Uterus (tissue), 4 donors: ENCODE measurements around the gene RNF19B. TPM values are rescaled to one million over a fixed set of nuclear protein-coding genes. Genes with fewer than 3 reads are reported as not detected.

Experiments used
- DNase-seq, 2 donors: peaks; one replicate each; pipeline ENCODE4 v3.0.0-alpha.2; 2019 to 2020
- H3K27ac ChIP-seq, 2 donors: fragments of 200-600 bp; sonication (generic); 1 replicate in 1 of 2; 2 replicates in 1 of 2; pipeline ENCODE4 v1.5.1; 2016 to 2018
- H3K27me3 ChIP-seq, 2 donors: fragments of 200-600 bp; sonication (generic); one replicate each; pipeline ENCODE4 v1.5.1; 2018 to 2019; ENCODE audit warnings: control low read depth in 1 of 2
- H3K36me3 ChIP-seq, 2 donors: fragments of 200-600 bp; sonication (generic); one replicate each; pipeline ENCODE4 v1.5.1; 2019; ENCODE audit warnings: control low read depth in 1 of 2
- H3K4me1 ChIP-seq, 2 donors: fragments of 200-600 bp; sonication (generic); one replicate each; pipeline ENCODE4 v1.5.1; 2018 to 2019; ENCODE audit warnings: control low read depth in 1 of 2
- H3K4me3 ChIP-seq, 2 donors: fragments of 200-600 bp; sonication (generic); 1 replicate in 1 of 2; 2 replicates in 1 of 2; pipeline ENCODE4 v1.5.1; 2018 to 2019; ENCODE audit warnings: mild to moderate bottlenecking in 1 of 2
- H3K9me3 ChIP-seq, 2 donors: fragments of 200-600 bp; sonication (generic); one replicate each; pipeline ENCODE4 v1.5.1; 2019; ENCODE audit warnings: control low read depth in 1 of 2
- POLR2A ChIP-seq, 2 donors: fragments of 450-650 bp; IDR thresholded peaks; one replicate each; pipeline ENCODE4 v1.6.1; 2016; ENCODE audit warnings: antibody characterized with exemption in 2 of 2, mild to moderate bottlenecking in 1 of 2, moderate library complexity in 1 of 2
- intact Hi-C: fragments of 100-400 bp; cut with DNase I; formaldehyde crosslinking; loops from one replicate; pipeline ENCODE4 v1.15.1; 2023; ENCODE audit warnings: low total_unique reads
- total RNA-seq, 4 donors: library from RNA; depleted of rRNA in 3 of 4; stranded (reverse); fragments of >200 nt in 3 of 4; gene quantifications; one replicate each; pipeline versions ENCODE4 v1.1.0 to v1.2.4, GENCODE V29; 2014 to 2023
- TF ChIP-seq, protein P1 (sequence below), 4 experiments: fragments of 200-600 bp in 2 of 4; fragments of 450-650 bp in 2 of 4; sonication (generic) in 2 of 4; IDR thresholded peaks; one replicate each; pipeline ENCODE4 v1.5.1; 2016 to 2019; ENCODE audit warnings: antibody characterized with exemption in 4 of 4, mild to moderate bottlenecking in 2 of 4, moderate library complexity in 1 of 4
- donor health status: DM: yes; HTN: yes; CAD: no.

The RNF19B gene
- total RNA-seq, 4 donors from 2014 or later = 13.2 to 23.4 (median 17.4) TPM

DNA sequence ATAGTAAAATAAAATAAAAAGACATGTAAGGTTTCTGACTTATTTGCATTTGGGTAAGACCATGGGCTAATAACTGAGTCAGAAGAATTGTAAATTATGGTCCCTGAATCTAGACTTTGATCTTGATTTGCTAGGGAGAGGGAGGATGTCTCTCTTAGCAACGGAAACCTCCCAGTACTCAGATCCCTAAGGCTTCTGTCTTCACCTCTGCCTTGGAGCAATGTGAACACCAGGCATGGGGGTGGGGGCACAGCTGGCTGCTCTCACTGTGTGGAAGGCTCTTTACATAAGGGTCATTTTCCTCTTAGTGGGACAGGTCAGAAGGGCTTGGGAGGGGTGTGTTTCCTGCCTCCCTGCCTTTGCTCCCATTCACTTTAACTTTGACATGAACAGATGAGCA is 46.4 kb downstream of the RNF19B start:
- no peaks in the 10 kb centered on the region for H3K9me3 ChIP-seq
- H3K4me1 ChIP-seq = no peaks in the 10 kb centered on the region
- DNase-seq = no peak
- TF ChIP-seq, protein P1, sequence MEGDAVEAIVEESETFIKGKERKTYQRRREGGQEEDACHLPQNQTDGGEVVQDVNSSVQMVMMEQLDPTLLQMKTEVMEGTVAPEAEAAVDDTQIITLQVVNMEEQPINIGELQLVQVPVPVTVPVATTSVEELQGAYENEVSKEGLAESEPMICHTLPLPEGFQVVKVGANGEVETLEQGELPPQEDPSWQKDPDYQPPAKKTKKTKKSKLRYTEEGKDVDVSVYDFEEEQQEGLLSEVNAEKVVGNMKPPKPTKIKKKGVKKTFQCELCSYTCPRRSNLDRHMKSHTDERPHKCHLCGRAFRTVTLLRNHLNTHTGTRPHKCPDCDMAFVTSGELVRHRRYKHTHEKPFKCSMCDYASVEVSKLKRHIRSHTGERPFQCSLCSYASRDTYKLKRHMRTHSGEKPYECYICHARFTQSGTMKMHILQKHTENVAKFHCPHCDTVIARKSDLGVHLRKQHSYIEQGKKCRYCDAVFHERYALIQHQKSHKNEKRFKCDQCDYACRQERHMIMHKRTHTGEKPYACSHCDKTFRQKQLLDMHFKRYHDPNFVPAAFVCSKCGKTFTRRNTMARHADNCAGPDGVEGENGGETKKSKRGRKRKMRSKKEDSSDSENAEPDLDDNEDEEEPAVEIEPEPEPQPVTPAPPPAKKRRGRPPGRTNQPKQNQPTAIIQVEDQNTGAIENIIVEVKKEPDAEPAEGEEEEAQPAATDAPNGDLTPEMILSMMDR (IDR thresholded peaks at IDR 0.05) = no peak
- no peak for TF ChIP-seq POLR2A (IDR thresholded peaks at IDR 0.05)
- H3K27me3 ChIP-seq = no peaks in the 10 kb centered on the region
- intact Hi-C loops = no loop called here
- H3K36me3 ChIP-seq = no peaks in the 10 kb centered on the region
- H3K4me3 ChIP-seq = no peak overlapping the region
- H3K27ac ChIP-seq = no peak overlapping the region

DNA sequence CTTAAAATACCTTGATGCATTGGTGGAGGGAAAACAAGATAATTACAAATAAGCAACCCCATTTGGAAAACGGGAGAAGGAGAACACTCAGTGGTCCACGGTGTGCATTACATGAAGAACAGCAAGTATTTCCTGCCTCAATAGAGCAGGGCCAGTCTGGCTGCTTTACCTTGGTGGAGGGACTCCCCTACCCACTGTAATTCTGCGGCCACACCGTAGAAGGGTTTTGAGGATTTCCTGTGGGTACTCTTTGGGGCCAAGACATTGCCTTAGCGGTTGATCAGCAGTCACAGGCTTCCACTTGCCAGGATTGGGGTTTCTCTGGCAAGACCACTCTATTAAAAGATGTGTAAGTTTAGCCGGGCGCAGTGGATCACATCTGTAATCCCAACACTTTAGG is 47.1 kb downstream of the RNF19B start:
- H3K4me1 ChIP-seq = no peaks in the 10 kb centered on the region
- H3K9me3 ChIP-seq = no peaks in the 10 kb centered on the region
- TF ChIP-seq, protein P1 (IDR thresholded peaks at IDR 0.05) = no peak
- no peak for TF ChIP-seq POLR2A (IDR thresholded peaks at IDR 0.05)
- no peak overlapping the region for H3K27ac ChIP-seq
- intact Hi-C loops = no loop called here
- no peaks in the 10 kb centered on the region for H3K36me3 ChIP-seq
- DNase-seq = no peak
- no peaks in the 10 kb centered on the region for H3K27me3 ChIP-seq
- no peak overlapping the region for H3K4me3 ChIP-seq

DNA sequence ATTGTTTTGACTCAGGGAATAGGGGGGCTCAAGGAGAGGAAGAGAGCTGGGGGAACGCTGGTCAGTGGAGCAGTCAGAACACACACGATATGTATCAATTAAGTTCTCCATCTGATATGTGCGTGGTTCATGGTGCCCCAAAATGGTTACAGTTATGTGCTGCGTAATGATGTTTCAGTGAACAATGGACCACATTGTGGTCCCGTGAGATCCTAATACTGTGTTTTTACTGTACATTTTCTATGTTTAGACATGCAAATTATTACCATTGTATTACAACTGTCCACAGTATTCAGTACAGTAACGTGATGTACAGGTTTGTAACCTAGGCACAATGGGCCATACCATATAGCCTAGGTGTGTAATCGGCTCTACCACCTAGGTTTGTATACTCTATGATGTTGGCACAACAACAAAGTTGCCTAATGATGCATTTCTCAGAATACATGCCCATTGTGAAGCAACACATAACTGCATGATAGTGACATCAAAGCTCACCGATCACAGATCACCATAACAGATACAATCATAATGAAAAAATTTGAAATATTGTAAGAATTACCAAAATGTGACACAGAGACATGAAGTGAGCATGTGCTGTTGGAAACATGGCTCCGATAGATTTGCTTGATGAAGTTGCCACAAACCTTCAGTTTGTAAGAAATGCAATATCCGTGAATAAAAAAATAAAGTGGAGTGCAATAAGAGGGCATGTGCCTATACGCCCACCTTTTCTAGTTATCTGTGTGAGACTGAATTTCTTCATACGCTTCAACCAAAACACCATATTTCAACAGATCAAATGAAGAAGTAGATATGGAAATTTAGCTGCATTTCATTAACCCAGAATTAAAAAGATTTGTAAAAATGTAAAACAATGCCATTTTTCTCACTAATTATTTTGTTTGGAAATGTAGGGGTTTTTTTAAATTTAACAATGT is 48.6 kb downstream of the RNF19B start:
- DNase-seq = no peak
- H3K4me1 ChIP-seq = no peaks in the 10 kb centered on the region
- intact Hi-C loops = no loop called here
- H3K4me3 ChIP-seq = no peak overlapping the region
- no peak overlapping the region for H3K27ac ChIP-seq
- no peaks in the 10 kb centered on the region for H3K36me3 ChIP-seq
- H3K9me3 ChIP-seq = no peaks in the 10 kb centered on the region
- H3K27me3 ChIP-seq = no peaks in the 10 kb centered on the region
- TF ChIP-seq POLR2A (IDR thresholded peaks at IDR 0.05) = no peak
- TF ChIP-seq, protein P1 (IDR thresholded peaks at IDR 0.05) = no peak

DNA sequence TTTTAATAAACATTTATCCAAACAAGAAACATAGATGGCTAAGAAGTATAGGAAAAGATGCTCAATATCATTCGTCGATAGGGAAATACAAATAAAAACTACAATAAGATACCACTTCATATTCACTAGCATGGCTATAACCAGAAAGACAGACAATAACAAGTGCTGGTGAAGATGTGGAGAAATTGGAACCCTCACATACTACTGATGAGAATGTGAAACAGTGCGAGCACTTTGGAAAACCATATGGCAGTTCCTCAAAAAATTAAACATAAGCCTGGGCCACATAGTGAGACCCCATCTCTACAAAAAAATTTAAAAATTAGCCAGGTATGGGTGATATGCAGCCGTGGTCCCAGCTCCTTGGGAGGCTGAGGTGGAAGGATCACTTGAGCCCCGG is 54.3 kb downstream of the RNF19B start:
- no peak for TF ChIP-seq POLR2A (IDR thresholded peaks at IDR 0.05)
- TF ChIP-seq, protein P1 (IDR thresholded peaks at IDR 0.05) = no peak
- H3K4me3 ChIP-seq = no peak overlapping the region
- DNase-seq = no peak
- no peaks in the 10 kb centered on the region for H3K36me3 ChIP-seq
- H3K9me3 ChIP-seq = no peaks in the 10 kb centered on the region
- H3K4me1 ChIP-seq = no peaks in the 10 kb centered on the region
- H3K27me3 ChIP-seq = no peaks in the 10 kb centered on the region
- intact Hi-C loops = no loop called here
- no peak overlapping the region for H3K27ac ChIP-seq

DNA sequence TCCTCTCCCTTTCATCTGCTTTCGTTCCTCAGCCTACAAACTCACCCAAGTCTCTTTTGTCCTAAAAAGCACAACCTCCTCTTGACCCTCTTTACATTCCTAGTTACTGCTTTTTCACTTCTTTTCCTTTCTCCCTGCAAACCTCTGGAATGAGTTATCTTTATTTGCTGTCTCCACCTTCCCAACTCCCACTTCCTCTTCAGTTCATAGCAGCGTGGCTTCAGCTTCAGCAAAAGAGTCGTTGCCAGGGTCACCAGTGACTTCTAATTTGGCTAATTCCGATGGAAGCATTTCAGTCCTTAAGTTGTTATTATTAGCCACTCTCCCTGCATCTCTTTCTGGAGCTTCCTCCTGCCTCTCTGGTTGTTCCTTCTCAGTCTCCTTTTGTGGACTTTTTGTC is 57.2 kb downstream of the RNF19B start:
- intact Hi-C loops = no loop called here
- no peaks in the 10 kb centered on the region for H3K27me3 ChIP-seq
- no peaks in the 10 kb centered on the region for H3K36me3 ChIP-seq
- TF ChIP-seq POLR2A (IDR thresholded peaks at IDR 0.05) = no peak
- TF ChIP-seq, protein P1 (IDR thresholded peaks at IDR 0.05) = no peak
- no peak for DNase-seq
- H3K4me1 ChIP-seq = no peaks in the 10 kb centered on the region
- no peak overlapping the region for H3K27ac ChIP-seq
- H3K9me3 ChIP-seq = no peaks in the 10 kb centered on the region
- no peak overlapping the region for H3K4me3 ChIP-seq
